Urinary bladder (tissue), 4 donors: ENCODE data around the gene CAPN13. TPM values are rescaled to one million over a fixed set of nuclear protein-coding genes. Genes with fewer than 3 reads are reported as not detected.

Source experiments
- DNase-seq: peaks from one replicate; pipeline ENCODE4 v3.0.0-alpha.2; 2015; ENCODE audit errors: extremely low spot score
- H3K27ac ChIP-seq: one replicate; pipeline ENCODE4 v1.5.1; 2013; ENCODE audit warnings: low read depth, mild to moderate bottlenecking, moderate library complexity
- H3K36me3 ChIP-seq: one replicate; pipeline ENCODE4 v1.6.1; 2013; ENCODE audit warnings: mild to moderate bottlenecking, moderate library complexity; ENCODE audit not compliant: insufficient read depth
- H3K4me1 ChIP-seq: one replicate; pipeline ENCODE4 v1.6.1; 2013; ENCODE audit warnings: mild to moderate bottlenecking, moderate library complexity; ENCODE audit not compliant: insufficient read depth
- H3K4me3 ChIP-seq: one replicate; pipeline ENCODE4 v1.5.1; 2013; ENCODE audit warnings: low read depth, low read length
- WGBS: extraction: QIAGEN DNeasy Blood & Tissue Kit; methylation state at CpG from one replicate; pipeline ENCODE4 v1.1.7; 2013; 5-methylcytosine and 5-hydroxymethylcytosine counted together
- polyA plus RNA-seq: library from polyadenylated mRNA; stranded (reverse); fragments of 200-250 nt; gene quantifications from one replicate; pipeline ENCODE4 v1.2.3, GENCODE V29; 2013
- total RNA-seq: library from RNA; depleted of rRNA; stranded (reverse); fragments of >200 nt; gene quantifications from one replicate; pipeline ENCODE4 v1.2.3, GENCODE V29; 2014
- donor health status: healthy with polysubstance abuse.
- donor health status: healthy.

The CAPN13 gene
- total and polyA plus RNA-seq, 2 donors, result 1.8 to 6.0 TPM

DNA sequence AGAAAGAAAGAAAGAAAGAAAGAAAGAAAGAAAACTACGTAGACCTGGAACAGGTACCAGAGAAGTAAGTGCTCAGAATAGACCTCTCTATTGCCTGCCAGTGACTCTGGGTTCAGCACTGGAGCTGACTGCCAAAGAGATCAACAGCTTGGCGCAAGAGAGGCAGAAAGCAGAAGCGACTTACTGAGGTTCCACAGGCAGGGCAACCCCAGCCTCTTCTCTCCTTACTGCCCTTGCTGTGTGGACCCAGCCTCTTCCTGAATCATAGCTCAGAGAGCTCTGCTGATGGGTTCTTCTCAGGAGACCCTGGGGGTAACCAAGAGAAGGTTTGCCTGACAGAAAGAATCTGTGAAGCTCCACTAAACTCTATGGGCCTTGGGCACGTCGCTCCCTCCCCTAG lies 7.1 kb downstream of the CAPN13 start:
- WGBS, result 92% methylated on average over 5 of the region's 5 CpGs
- no peaks in the 10 kb centered on the region for H3K36me3 ChIP-seq
- DNase-seq, result no peak
- H3K4me1 ChIP-seq, result no peaks in the 10 kb centered on the region
- H3K4me3 ChIP-seq, result no peak overlapping the region
- H3K27ac ChIP-seq, result no peak overlapping the region

DNA sequence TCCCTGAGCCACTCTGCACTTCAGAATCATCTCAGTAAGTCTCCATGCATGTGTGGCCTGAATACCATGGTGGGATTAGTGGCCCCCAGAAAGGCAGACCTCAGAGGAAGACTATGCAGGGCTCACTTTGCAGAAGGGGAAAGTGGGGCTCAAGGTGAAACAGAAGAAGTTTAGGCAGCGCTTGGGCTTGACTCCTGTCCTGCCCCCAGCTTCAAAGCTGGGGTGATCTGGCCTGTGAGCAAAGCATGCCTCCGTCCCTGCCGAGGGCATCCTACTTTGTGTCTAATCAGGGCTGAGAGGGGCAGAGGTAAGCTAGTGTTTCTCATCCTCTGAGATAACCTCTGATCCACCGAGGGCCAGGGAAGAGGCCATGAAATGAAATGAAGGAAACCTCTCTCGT lies 7.9 kb downstream of the CAPN13 start:
- 78% methylated on average over 5 of the region's 5 CpGs for WGBS
- no peak overlapping the region for H3K4me3 ChIP-seq

DNA sequence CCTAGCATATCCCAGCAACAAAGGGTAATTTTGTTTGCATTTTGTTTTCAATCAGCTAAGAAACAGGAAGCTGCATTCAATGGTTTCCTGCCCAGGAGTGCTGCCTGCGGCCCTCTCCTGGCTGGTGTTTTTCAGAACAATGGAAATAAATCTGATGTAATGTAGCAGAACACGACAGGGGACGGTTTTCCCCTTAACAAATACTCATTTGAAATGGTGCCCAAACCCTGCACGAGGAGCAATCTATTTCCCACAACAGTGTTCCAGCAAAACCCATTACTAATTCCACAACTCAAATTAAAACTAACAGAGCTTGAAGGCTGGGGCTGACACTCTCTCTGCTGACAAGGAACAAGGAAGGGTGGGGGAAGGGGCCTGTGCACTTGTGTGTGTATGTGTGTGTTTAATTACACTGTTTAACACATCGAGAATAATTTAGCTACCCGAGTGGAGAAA lies 8.7 kb downstream of the CAPN13 start:
- Histone ChIP-seq H3K27ac (no peak overlapping the region), H3K4me3 (no peak overlapping the region), H3K4me1 (no peaks in the 10 kb centered on the region), H3K36me3 (no peaks in the 10 kb centered on the region)
- DNase-seq, result no peak
- 35% methylated on average over 6 of the region's 6 CpGs for WGBS

More for the DNA sequence above, 7.9 kb downstream of the CAPN13 start:
- DNase-seq, result no peak
- Histone ChIP-seq H3K27ac (no peak overlapping the region), H3K4me1 (no peaks in the 10 kb centered on the region), H3K36me3 (no peaks in the 10 kb centered on the region)

DNA sequence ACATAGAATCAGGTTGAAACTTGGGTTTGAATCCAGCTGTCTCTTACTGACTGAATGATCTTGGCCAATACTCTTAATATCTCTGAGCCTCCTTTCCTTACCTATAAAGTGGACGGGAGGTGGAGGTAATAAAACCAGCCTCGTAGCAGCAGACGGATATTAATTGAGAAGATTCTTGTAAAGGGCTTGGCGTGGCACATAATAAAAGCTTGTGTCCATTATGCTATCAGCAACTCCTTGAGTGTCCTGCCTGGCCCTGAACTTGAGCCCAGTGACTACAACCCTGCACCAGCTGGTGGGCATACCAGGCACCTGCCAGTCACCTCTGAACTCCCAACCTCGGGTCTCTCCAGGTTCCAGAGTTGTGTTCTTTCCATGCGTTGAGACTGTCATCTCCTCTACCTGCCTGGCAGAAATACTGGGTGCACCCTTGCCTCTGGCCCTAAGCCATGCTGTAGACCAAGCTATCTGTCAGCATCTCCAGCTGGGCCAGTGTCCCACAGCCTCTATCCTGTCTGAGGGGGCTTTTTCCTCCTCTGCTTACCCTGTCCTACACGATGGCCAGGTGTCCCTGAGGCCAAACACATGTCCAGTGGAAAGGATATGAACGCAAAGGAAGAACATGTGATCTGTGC lies 9.7 kb downstream of the CAPN13 start:
- H3K27ac ChIP-seq, result no peak overlapping the region
- H3K4me1 ChIP-seq, result no peaks in the 10 kb centered on the region
- no peak for DNase-seq
- WGBS, result 68% methylated on average over 8 of the region's 8 CpGs
- H3K36me3 ChIP-seq, result no peaks in the 10 kb centered on the region
- no peak overlapping the region for H3K4me3 ChIP-seq

DNA sequence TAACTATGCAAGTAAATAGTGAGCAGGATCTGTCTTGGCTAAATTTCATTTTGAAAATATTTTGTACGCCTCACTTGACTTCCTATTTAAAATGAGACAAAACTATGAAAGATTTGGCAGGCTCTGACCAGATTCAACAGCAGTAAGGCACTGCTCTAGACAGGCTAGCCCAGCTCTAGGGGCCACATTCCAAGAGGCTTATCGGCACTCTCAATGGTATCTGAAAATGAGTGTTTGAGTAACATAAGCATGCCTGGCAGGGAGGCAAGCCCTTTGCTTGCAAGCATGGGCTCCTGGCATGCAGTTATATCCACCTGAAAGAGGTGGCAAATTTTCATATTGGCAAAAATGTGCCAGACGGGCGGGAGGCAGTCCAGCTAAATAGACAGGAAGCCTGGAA lies 10.5 kb downstream of the CAPN13 start:
- no peak overlapping the region for H3K27ac ChIP-seq
- H3K4me1 ChIP-seq, result no peaks in the 10 kb centered on the region
- WGBS, result 35% methylated on average over 4 of the region's 4 CpGs
- no peak overlapping the region for H3K4me3 ChIP-seq
- DNase-seq, result no peak
- H3K36me3 ChIP-seq, result no peaks in the 10 kb centered on the region

DNA sequence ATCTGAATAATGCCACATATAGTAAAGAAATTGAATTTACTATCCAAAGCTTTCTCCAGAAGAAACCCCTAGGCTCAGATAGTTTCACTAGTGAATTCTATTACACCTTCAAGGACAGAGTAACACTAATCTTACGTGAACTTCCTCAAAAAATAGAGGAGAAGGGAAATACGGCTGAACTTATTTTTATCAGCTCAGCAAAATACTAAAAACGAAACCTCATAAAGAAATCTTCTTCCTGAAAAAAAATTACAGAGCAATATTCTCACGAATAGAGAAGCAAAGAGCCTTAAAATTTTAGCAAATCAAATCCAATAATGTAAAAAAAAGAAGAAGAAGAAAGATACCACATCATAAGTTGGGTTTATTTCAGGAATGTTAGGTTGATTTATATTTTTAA lies 14.7 kb downstream of the CAPN13 start:
- DNase-seq, result no peak
- 60% methylated on average over 4 of the region's 4 CpGs for WGBS
- H3K4me1 ChIP-seq, result no peaks in the 10 kb centered on the region
- no peak overlapping the region for H3K27ac ChIP-seq
- no peak overlapping the region for H3K4me3 ChIP-seq
- no peaks in the 10 kb centered on the region for H3K36me3 ChIP-seq

DNA sequence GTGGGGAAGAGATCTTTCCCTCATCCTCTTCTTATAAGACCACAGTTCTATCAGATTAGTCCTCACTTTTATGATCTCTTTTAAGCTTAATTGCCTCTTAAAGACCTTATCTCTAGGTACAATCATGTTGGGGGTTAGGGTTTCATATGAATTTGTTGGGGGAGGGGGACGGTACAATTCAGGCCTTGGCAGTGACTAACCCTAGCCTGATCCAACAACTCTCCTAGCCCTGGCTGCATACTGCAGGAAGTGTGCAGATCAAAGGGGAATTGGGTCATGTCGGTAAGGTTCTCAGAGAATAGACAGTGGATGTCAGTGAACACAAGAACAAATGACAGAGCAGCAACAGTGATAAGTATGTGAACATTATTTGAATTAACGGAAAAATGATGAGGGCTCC lies 16.4 kb downstream of the CAPN13 start:
- Histone ChIP-seq H3K36me3 (no peaks in the 10 kb centered on the region), H3K27ac (no peak overlapping the region), H3K4me3 (no peak overlapping the region), H3K4me1 (no peaks in the 10 kb centered on the region)
- 43% methylated on average over 3 of the region's 3 CpGs for WGBS
- no peak for DNase-seq

DNA sequence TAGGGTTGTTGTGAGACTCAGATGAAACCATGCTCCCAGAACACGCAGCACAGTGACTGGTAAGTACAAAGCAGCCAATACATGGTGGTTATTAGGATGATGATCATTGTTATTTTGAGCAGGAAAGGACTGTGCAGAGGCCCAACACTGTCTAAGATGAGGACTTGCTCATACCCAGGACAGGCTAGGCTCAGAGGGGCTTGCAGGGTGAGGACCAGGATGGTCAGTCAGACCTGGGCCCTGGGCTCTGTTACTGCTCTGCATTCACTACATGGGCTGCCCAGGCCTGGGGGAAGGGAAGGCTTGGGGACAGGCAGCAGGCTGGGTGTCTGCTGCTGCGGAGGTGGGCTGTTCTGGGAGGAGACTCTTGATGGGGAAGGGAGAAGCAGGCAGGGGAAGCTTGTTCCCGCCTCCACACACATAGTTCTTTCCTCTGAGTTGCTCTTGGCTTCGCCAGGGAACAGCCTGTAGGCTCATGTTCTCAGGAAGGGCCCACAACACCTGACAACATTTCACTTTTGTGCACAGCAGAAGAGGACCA lies 17.5 kb downstream of the CAPN13 start:
- Histone ChIP-seq H3K36me3 (no peaks in the 10 kb centered on the region), H3K27ac (no peak overlapping the region), H3K4me3 (no peak overlapping the region), H3K4me1 (no peaks in the 10 kb centered on the region)
- WGBS, result 70% methylated on average over 4 of the region's 4 CpGs
- DNase-seq, result no peak

DNA sequence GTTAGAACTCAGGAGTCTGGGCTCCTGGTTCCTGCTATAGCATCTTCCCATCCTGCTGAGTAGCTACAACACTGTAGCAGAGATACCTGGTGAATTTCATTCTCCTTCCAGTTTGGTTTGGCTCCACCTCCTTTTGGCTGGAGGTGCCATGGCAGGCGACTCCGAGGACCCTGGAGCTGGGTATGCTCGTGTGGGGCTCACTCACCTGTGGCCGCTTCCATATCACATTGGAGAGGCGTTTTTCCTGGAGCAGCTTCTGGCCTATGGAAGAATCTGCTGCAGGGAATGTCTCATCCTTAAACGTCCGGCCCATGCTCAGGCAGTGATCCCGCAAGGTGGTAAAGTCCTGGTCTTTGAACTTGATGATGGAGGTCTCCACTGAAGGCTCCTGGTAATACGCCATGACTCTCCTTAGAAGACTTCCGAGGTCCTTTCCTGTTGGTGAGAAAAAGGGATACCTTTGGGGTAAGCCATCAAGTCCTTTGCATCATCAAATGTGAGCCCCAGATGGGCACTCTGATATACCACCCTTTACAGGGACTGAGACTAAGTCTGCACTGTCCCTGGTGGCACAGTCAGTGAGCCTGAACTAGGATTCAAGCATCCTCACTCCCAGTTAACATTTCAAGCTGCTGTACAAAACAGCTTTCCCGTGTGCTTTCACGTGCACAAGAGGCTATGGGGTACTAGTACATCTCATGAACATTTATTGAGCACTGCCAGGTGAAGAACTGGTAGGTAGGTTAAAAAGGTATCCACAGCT lies 20.1 kb downstream of the CAPN13 start:
- Histone ChIP-seq H3K36me3 (peaks cover under 1% of the 10 kb centered on the region), H3K4me3 (no peak overlapping the region), H3K4me1 (no peaks in the 10 kb centered on the region), H3K27ac (no peak overlapping the region)
- DNase-seq, result no peak
- 84% methylated on average over 12 of the region's 12 CpGs for WGBS

DNA sequence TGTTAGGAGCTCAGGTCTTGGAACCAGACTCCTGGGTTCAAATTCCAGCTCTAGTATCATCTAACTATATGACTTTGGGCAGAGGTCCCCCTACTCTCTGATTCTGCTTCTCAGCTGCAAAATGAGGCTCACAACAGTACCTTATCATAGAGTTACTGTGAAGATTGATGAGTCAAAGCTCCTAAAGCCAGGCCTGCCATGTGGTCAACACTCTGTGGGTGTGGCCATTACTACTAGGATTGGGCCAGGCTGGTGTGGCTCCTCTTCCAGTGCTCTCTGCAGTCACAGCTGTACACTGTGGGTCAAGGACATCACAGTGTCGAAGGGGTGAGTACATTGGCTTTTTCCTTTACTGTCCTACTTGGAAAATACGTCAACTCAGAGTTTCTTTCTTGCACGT lies 22.6 kb downstream of the CAPN13 start:
- DNase-seq, result no peak
- no peak overlapping the region for H3K27ac ChIP-seq
- peaks cover 2% of the 10 kb centered on the region for H3K36me3 ChIP-seq
- H3K4me1 ChIP-seq, result no peaks in the 10 kb centered on the region
- H3K4me3 ChIP-seq, result no peak overlapping the region
- 84% methylated on average over 3 of the region's 3 CpGs for WGBS

DNA sequence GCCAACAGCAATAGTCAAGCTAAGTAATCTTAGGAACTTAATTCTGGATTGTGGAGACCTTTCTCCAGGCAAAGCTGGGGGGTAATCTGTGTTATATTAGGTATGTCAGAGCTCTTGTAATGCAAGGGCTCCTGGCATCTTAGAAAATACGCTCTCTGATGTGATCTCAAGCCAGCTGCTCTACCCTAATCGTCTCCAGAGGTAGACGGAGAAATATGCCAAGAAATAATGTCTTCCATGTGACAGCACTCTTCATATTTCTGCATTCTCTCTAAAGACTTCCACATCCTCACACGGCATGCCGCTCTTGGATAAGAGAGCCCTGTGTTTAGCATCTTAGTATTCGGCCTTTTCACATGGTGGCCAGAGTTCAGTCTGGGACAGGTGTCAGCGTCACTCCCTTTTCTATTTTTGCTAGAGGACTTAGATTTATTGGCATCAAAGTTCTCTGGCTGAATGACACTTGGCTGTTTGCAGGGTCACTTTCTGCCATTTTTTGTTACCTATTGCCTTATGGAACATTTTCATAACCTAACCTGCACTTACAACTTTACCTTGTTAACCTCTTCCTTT lies 25.2 kb downstream of the CAPN13 start:
- Histone ChIP-seq H3K36me3 (peaks cover 2% of the 10 kb centered on the region), H3K4me1 (no peaks in the 10 kb centered on the region), H3K4me3 (no peak overlapping the region), H3K27ac (no peak overlapping the region)
- DNase-seq, result no peak
- WGBS, result 65% methylated on average over 7 of the region's 7 CpGs

DNA sequence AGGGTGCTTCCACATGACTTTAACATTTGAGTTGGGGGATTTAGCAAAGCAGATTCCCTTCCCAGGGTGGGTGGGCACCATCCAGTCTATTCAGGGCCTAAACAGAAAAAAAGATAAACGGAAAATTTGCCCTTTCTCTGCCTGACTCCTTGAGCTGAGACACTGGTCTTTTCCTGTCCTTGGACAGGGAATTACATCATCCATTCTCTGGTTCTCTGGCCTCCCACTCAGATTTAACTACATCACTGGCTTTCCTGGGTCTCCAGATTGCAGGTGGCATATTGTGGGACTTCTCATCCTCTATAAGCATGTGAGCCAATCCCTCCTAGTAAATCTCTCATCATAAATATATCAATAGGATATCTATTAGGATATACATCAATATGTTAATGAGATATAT lies 25.8 kb downstream of the CAPN13 start:
- Histone ChIP-seq H3K27ac (no peak overlapping the region), H3K36me3 (peaks cover 2% of the 10 kb centered on the region), H3K4me3 (no peak overlapping the region), H3K4me1 (no peaks in the 10 kb centered on the region)
- no peak for DNase-seq
- WGBS, result 61% methylated on average over 1 of the region's 1 CpG

DNA sequence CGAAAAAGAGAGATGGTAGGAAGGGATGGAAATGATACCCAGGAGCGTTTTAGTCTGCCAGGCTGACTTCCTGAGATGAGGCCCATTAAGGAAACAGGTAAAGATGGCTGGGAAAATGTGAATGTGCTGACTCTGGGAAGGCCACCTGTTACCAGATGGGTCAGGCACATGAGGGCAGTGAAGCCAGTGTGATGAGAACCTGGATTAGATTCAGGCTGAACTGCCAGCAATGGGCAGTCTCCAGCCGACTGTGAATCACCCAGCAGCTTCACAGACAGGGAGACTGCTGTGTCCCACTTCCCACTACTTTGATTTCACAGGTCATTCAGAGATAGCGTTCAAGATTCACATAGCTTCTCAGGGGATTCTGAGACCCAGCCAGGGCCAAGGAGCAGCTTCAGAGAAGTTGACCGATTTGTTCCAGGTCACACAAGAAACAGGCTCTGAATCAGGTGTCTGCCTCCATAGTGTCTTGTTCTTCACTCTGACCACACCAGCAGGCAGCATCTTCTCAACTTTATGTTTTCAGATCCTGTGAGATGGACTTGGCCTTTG lies 26.4 kb downstream of the CAPN13 start:
- Histone ChIP-seq H3K27ac (no peak overlapping the region), H3K4me3 (no peak overlapping the region), H3K4me1 (no peaks in the 10 kb centered on the region), H3K36me3 (peaks cover 2% of the 10 kb centered on the region)
- DNase-seq, result no peak
- WGBS, result 83% methylated on average over 5 of the region's 5 CpGs

DNA sequence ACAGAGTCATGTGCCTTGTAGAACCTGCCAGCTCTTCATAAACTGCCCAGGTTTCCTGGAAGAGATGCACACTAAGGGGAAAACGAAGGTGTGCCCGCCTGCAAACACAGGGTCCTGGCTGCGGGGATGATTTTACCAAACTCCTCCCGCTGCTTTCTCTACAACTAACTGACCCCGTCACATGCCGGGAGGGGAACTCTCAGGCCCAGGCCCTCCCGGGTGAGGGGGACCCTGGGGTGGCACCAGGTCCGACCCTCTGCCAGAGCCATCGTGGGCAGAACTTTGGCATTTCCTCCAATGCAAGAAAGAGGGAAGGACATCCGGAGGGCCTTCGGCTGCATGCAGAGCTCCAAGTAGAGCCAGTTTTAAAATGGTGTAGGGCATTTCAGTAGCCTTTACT lies 28.6 kb downstream of the CAPN13 start:
- WGBS, result 93% methylated on average over 11 of the region's 11 CpGs
- H3K4me1 ChIP-seq, result no peaks in the 10 kb centered on the region
- H3K36me3 ChIP-seq, result peaks cover 2% of the 10 kb centered on the region
- H3K27ac ChIP-seq, result no peak overlapping the region
- H3K4me3 ChIP-seq, result no peak overlapping the region
- DNase-seq, result no peak
